Stimulated activated CD8-positive, alpha-beta memory T cell treated with anti-CD3 and anti-CD28 coated beads, Interleukin-15, amount 100 ng/mL, for 48 hours (primary cell): Measurements from ENCODE around the gene SNX25.

Experiments
- DNase-seq, 2 donors: peaks; one replicate each; pipeline ENCODE4 v3.0.0-alpha.2; 2020; ENCODE audit warnings: low read depth in 2 of 2

The SNX25 gene

GRCh38 chr4:185411849-185412248 is 202.5 kb downstream of the SNX25 start:
- DNase-seq: no peak

GRCh38 chr4:185412412-185412811 is 203.0 kb downstream of the SNX25 start:
- no peak for DNase-seq
